Measurements from ENCODE around the gene ARSJ.

The ARSJ gene

GRCh38 chr4:113975578-113975977 lies 3.9 kb downstream of the ARSJ start:
- H3K36me3 ChIP-seq: no peaks in the 10 kb centered on the region
- no peak overlapping the region for H3K27ac ChIP-seq
- peaks cover 4% of the 10 kb centered on the region for H3K9me3 ChIP-seq (ENCODE audit: severe bottlenecking)
- no peak for DNase-seq
- H3K27me3 ChIP-seq (ENCODE audit: insufficient read depth, low read depth, severe bottlenecking): peaks cover 13% of the 10 kb centered on the region
- no peak for TF ChIP-seq CTCF (IDR thresholded peaks at IDR 0.05; ENCODE audit: low read depth, low read length)
- H3K4me3 ChIP-seq (ENCODE audit: low read depth, low read length): no peak overlapping the region

GRCh38 chr4:113974467-113974866 lies 5.0 kb downstream of the ARSJ start:
- Histone ChIP-seq H3K36me3 (no peaks in the 10 kb centered on the region), H3K27me3 (ENCODE audit: insufficient read depth, low read depth, severe bottlenecking) (peaks cover 6% of the 10 kb centered on the region), H3K4me3 (ENCODE audit: low read depth, low read length) (no peak overlapping the region), H3K27ac (no peak overlapping the region), H3K9me3 (ENCODE audit: severe bottlenecking) (peaks cover 4% of the 10 kb centered on the region)
- DNase-seq: no peak
- TF ChIP-seq CTCF (IDR thresholded peaks at IDR 0.05; ENCODE audit: low read depth, low read length): no peak

- no peak overlapping the region for H3K4me3 ChIP-seq (ENCODE audit: low read depth, low read length)
- no peak overlapping the region for H3K27ac ChIP-seq
- no peaks in the 10 kb centered on the region for H3K36me3 ChIP-seq
- peaks cover 4% of the 10 kb centered on the region for H3K9me3 ChIP-seq (ENCODE audit: severe bottlenecking)
- no peak for TF ChIP-seq CTCF (IDR thresholded peaks at IDR 0.05; ENCODE audit: low read depth, low read length)
- H3K27me3 ChIP-seq (ENCODE audit: insufficient read depth, low read depth, severe bottlenecking): peaks cover 2% of the 10 kb centered on the region
- DNase-seq: no peak
These were observed 6.1 kb downstream of the ARSJ start for GRCh38 chr4:113973345-113973744.

GRCh38 chr4:113972781-113973180 lies 6.7 kb downstream of the ARSJ start:
- Histone ChIP-seq H3K27me3 (ENCODE audit: insufficient read depth, low read depth, severe bottlenecking) (no peaks in the 10 kb centered on the region), H3K27ac (no peak overlapping the region), H3K36me3 (no peaks in the 10 kb centered on the region), H3K9me3 (ENCODE audit: severe bottlenecking) (peaks cover 4% of the 10 kb centered on the region), H3K4me3 (ENCODE audit: low read depth, low read length) (no peak overlapping the region)
- no peak for DNase-seq
- no peak for TF ChIP-seq CTCF (IDR thresholded peaks at IDR 0.05; ENCODE audit: low read depth, low read length)

GRCh38 chr4:113971706-113972360 lies 7.6 kb downstream of the ARSJ start:
- Histone ChIP-seq H3K27me3 (ENCODE audit: insufficient read depth, low read depth, severe bottlenecking) (no peaks in the 10 kb centered on the region), H3K27ac (no peak overlapping the region), H3K9me3 (ENCODE audit: severe bottlenecking) (peaks cover 4% of the 10 kb centered on the region), H3K36me3 (no peaks in the 10 kb centered on the region), H3K4me3 (ENCODE audit: low read depth, low read length) (no peak overlapping the region)
- no peak for DNase-seq
- TF ChIP-seq CTCF (IDR thresholded peaks at IDR 0.05; ENCODE audit: low read depth, low read length): no peak
